ENCODE results near the gene PRKAG2.

DNA sequence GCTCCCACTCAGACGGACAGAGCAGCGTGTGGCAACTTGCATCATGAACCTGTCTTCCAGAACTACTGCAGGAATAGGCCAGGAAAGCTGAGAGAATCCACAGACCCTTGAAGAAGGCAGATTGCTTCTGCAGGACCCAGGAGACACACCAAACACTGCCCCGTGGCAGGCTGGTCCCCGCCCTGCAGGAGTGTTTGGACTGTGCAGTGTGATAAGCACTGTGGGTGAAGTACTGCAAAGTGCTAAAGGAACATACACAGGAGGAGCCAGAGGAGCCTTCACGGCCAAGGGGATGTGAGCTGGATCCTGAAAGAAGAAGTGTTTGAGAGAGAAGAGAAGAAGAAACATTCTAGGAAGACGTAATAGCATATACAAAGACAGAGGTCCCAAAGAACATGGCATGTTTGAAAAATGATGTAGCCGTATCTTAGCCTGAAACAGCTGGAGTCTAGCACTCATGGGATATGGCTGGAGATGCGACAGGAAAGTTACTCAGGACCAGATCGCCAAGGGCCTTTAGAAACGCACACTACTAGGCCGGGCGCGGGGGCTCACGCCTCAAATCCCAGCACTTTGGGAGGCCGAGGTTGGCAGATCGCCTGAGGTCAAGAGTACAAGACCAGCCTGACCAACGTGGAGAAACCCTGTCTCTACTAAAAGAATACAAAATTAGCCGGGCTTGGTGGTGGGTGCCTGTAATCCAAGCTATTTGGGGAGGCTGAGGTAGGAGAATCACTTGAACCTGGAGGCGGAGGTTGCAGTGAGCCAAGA is 260.3 kb downstream of the PRKAG2 start:
- TF ChIP-seq, protein P1, sequence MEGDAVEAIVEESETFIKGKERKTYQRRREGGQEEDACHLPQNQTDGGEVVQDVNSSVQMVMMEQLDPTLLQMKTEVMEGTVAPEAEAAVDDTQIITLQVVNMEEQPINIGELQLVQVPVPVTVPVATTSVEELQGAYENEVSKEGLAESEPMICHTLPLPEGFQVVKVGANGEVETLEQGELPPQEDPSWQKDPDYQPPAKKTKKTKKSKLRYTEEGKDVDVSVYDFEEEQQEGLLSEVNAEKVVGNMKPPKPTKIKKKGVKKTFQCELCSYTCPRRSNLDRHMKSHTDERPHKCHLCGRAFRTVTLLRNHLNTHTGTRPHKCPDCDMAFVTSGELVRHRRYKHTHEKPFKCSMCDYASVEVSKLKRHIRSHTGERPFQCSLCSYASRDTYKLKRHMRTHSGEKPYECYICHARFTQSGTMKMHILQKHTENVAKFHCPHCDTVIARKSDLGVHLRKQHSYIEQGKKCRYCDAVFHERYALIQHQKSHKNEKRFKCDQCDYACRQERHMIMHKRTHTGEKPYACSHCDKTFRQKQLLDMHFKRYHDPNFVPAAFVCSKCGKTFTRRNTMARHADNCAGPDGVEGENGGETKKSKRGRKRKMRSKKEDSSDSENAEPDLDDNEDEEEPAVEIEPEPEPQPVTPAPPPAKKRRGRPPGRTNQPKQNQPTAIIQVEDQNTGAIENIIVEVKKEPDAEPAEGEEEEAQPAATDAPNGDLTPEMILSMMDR (IDR thresholded peaks at IDR 0.05) = no peak
- no peak for TF ChIP-seq POLR2AphosphoS5 (IDR thresholded peaks at IDR 0.05)
- no peak for TF ChIP-seq POLR2A (IDR thresholded peaks at IDR 0.05)
